Stimulated activated CD4-positive, alpha-beta T cell treated with anti-CD3 and anti-CD28 coated beads, Interleukin-2, amount 100 ng/mL, for 48 hours (primary cell): ENCODE measurements around the gene ACER1.
"Not testable (repeated sequence)": the region's sequence is repeated elsewhere in the genome, so short reads cannot be mapped to it uniquely, and the experiment has no call there.

ENCODE experiments used
- DNase-seq, 2 donors: peaks; one replicate each; pipeline ENCODE4 v3.0.0-alpha.2; 2020

Gene ACER1

DNA sequence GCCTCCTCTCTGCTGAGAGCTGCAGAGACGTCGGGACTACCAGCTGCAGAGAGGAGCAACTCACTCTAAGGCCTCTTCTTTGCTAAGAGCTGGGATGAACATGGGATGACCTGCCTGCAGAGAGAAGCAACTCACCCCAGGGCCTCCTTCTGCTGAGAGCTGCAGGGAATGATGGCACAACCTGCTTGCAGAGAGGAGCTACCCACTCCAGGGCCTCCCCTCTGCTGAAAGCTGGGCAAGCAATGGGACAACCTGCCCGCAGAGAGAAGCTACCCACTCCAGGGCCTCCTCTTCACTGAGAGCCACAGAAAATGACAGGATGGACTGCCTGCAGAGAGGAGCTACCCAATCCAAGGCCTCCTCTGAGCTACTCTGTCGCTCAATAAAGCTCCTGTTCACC is 46.7 kb downstream of the ACER1 start:
- no peak for DNase-seq

DNA sequence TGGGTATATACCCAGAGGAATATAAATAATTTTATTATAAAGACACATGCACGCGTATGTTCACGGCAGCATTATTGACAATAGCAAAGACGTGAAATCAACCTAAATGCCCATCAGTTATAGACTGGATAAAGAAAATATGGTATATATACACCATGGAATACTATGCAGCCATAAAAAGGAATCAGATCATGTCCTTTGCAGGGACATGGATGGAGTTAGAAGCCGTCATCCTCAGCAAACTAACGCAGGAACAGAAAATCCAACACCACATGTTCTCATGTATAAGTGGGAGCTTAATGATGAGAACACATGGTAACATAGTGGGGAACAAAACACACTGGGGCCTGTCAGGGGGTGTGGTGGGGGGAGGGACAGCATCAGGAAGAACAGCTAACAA is 51.0 kb downstream of the ACER1 start:
- not testable (repeated sequence) for DNase-seq

DNA sequence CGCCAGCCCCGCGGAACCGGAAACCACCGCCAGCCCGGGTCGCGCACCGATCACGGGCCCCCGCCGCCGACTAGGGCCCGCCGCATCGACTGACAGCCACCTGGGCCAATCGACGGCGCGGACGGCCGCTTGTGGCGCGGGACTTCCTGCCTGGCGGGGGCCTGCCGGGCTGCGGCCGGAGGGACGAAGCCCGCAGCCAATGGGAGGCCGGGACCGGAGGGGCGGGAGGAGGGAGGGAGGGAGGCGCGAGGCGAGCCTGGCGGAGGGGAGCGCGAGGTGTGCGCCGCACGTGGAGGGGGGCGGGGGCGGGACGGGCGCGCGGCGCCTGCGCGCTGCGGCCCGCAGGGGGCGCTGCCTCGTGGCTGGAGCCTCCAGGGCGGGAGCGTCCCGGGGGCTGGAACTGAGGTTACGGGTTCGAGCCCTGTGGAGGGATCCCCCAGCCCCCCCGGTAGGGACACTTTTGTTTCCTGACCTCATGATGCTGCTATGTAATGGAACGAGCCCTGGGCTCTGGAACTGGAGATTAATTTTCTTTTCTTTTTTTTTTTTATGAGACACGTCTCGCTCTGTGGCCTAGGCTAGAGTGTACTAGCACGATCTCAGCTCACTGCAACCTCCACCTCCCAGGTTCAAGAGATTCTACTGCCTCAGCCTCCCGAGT is 53.4 kb downstream of the ACER1 start, which contains the start of gene MLLT1:
MLLT1 (minus strand) TSS at position 45 of the 661 bp plus-strand sequence. CDS start 191 bp downstream, outside the sequence.
- peak; percentile 95 for DNase-seq

DNA sequence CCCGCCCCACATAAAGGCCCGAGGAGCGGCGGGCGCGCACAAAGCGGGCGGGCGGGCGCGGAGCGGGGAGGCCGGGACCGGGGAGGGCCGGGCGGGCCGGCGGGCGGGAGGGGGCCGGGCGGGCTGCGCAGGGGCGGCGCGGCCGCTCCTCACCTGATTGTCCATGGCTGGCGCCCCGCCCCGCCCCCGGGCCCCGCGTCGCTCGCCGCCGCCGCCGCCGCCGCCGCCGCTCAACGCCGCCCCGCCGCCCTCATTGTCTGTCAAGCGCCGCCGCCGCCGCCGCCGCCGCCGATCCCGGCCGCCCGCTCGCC is 53.8 kb downstream of the ACER1 start:
- DNase-seq = no peak

DNA sequence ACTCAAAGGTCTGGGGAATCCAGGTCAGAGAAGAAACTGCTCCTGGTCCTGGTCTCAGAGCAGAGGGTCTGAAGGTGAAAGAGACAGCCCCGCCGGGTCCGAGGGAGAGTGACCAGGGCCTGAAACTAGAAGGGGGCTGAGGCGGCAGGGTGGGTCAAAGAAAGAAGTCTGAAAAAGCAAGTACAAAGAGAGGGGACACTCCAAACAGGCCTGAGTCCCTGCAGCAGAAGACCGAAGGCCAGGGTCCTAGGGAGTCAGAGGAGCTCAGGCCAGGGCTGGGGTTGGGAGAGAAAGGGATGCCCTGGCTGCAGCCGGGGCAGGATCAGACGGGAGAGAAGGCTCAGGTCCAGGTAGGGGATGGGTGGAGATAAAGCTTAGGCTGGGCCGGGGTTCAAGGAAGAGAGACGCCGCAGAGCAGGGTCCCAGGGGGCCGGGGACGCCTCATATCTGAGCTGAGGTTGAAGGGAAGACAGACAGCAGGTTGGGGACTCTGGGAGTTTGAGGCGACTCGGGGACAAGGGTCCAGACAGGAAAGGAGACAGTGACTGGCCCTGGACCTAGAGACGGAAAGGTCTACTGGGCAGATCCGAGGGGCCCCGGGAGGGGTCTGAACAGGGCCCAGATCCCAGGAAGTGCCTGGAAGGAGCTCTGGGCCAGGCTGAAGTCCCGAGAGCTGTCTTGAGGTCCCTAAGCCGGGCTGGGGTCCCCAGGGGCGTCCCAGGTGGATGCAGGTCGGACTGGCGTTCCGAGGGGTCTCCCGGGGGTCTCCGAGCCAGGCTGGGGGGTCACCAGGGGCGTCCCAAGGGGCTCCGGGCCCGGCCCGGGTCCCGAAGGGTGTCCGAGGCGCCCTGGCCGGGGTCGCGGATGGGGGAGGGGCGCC is 54.4 kb downstream of the ACER1 start:
- DNase-seq = no peak

DNA sequence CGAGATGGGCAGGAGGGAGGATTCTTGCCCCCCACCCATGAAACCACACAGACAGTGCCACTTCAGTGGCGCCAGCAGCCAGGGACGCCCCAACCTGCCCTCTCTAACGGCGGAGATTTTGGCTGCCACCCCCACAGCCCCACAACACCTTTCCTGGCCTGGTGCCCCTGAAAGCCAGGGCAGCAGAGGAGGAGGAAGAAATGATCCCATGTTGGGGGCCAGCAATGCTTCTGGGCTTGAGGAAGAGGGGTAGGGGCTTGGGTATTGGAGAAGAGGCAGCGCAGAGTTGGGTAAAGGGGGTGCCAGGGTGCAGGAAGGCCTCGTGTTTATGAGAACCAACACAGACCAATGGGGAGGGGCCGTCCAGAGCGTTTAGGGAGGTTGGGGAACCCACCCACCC is 55.4 kb downstream of the ACER1 start:
- DNase-seq = no peak

DNA sequence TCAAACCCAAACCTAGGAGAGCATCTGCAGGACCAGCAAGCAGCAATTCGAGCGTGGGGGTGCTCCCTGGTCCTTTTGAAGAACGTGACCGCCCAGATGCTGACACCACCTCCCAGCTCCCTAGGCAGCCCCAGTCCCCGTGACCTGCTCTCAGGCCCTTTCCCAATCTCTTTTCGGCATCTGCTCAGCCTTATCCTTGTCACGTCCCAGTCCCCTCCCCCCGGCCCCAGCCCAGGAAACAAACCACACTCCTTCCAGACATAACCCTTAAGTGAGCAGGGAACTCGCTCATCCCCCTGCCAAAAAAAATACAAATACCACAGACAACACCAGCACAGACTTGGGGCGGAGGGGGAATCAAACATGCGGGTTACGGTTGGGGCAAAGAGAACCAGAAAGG is 57.0 kb downstream of the ACER1 start:
- DNase-seq = no peak

DNA sequence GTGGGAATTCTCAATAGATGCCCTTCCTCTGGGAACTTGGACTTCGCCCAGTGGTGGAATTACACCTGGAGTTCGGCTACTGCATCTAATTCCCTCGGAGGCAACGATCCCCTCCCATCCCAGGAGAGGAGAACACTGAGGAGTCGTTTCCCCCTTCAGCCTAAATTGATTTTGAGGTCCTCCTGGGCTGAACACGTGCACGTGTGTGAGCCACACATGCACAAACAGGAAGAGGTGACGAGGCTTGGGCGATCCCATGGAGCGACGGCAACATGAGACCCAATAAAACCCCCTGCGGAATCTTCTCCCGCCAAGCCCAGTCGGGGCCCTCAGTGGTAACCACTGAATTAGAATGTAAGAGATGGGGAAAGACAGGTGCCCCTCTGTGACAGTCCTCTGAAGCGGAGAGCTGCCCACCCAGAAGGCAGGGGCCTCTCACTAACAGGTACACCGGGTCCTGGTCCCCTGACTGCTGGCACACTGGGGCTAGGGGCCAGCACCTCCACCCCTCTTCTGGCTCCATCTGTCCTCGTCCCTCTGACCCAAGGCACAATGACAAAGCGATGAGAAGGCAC is 58.2 kb downstream of the ACER1 start:
- no peak for DNase-seq

DNA sequence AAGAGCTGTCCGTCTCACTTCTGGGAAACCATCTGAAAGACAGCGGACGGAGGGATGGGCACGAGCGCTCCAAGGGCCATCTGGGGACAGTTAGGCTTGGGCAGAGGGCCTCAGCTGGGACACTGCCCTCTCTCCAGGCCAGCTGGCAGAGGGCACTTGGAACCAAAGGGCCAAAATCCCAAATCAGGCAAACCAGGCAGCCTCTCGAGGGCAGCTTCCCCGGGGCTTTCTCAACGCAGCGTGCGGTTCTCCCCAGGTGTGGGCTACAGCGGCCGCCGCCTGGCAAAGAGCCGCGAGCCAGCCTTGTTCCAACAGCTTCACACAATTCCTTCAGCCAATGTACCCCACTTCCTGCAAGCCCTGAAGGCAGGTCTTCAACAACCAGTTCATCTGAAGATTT is 58.7 kb downstream of the ACER1 start:
- DNase-seq = no peak

DNA sequence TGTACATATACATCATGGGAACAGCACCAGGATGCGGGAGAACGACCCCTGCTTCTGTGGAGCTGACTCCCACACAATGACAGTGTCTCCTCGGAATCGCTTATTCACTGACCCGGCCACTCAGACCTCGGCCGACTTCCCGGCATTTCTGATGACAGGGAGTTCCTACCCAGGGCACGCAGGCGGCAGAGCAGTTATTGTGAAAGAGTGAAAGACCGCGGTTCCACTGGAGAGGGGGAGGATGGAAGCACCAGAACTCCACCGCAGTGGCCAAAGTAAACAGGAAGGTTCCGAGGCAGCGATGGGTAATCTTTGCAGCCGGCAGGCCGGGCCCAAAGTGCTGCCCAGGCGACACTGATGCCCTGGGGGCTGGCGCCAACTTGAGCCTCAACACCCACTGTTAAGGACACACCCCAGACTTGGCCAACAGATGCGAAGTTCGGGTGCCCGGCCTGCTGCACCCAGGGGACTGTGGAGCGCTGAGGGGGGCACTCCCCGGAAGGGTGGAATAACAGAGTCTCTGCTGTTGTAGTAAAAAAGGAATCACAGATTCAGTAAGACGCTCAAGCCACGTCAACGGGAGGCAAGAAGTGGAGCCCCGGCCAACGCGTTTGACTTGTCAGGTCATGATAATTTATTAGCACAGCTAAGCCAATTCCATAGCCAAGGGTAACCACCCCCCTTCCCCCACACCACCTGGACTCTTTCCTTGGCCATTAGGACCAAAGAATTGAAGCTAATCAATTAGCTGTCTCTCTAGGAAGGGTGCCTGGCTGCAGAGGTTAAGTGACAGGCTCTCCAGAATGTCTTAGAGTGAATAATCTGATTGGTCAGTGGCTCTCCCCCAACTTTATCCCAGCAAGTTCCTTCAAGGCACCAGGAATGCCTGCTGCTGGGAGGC is 59.5 kb downstream of the ACER1 start:
- no peak for DNase-seq

DNA sequence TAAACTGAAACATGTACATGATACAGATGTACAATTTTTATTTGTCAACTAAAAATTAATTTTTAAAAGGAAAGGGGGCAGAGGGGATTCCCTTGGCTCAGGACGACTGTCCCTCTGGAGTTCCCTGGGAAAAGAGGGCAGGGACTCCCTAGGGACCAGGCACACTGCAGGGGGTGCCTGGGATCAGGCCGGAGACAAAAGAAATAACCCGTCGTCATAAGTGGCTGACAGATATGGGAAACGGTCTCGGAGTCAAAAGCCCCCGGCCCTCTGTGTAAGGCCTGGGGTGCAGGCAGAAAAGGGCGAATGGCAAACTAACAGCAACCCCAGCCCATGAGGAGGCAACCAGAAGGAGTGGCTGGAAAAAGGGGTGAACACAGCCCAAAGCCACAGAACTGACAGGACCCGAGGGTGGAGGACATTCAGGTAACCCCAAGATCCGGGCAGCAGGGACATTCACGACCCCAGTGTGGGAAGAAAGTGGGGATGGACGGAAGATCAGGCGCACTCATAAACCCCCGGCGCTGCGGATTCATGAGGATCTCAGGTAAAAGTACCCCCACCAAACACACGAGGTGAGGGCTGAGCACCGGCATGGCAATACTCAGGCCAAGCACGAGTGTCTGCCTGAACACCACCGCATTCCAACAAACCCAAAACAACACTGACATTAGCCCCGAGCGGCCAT is 60.4 kb downstream of the ACER1 start:
- no peak for DNase-seq

DNA sequence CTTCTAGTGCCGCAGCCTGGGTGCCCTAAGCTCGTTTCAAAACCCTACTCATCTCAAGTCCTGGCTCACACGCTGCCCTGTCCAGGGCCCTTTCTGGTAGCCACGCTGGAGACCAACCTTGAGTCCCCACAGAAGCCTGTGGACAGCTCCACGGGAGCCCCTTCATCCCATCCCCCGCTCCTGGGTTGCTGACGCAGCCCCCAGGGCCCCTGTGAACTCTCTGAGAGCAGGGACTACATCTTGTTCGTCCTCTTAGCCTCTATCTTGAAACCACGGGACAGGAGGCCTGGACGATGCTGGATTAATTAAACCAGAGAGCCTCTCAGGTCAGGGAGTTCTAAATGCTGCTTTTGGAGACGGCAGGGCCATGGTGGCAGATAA is 61.0 kb downstream of the ACER1 start:
- DNase-seq = no peak

DNA sequence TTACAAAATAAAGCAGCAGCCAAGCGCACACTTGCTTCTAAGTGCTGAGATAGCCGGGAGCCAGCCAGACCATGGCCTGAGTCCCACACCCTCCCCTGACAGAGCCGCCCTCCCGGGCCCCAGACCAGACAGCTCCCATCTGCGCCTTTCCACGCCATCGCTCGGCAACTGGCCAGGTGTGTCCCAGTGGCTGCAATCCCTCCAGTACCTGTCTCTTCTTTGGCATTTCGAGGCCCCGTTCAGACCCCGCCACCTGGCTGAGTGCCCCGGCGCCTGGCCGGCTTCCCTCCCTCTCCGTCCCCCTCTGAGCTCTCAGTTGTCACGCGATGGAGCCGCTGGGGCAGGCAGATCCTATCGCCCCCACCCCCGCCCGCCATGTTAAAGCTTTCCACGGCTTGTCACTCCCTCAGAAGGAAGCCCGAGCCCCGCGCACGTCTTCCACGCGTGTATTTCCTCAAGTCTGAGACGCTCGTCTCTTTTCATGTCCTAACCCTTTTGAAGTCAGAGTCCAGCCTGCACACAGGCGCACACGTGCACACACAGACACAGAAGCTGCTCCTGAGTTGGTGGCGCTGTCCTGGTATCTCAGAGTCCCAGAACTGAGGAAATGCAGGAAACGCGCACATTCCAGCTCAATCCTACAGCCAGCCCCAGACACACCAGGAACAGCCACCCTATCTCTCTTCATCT is 61.5 kb downstream of the ACER1 start:
- no peak for DNase-seq

DNA sequence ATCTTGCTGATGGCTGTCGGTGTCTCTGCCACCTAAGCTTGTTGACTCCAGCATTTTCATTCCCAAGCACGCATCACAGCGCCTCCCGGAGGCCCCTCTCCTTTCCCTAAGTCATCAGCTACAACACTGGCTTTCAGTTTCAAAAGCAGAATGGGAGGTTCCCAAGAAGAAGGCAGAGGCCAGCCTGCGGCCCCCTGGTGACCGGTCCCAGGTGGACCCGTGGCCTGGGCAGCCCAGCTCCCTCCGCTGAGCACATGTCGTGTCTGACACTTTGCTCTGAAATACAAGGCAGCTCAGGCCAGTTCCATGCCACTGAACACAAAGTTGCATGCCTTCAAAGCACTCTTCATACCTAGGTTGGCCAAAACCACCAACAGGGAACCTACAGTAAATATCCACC is 62.2 kb downstream of the ACER1 start:
- no peak for DNase-seq

DNA sequence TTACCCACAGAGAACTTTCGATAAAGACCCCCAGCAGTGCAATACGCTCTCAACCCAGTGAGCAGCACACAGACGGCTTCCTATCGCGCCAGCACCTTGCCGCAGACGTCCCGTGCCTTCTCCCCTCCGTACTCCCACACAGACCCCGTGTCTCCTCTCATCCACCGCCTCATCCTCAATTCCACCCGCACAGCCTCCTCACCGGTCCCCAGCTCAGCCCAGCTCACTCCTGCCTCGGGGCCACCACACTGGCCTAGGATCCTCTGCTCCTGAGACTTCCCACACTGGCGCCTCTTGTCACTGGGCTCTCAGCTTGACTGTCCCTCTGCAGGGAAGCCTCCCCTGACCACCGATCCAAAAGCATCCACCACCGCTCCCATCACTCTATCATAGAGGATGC is 62.6 kb downstream of the ACER1 start:
- no peak for DNase-seq

DNA sequence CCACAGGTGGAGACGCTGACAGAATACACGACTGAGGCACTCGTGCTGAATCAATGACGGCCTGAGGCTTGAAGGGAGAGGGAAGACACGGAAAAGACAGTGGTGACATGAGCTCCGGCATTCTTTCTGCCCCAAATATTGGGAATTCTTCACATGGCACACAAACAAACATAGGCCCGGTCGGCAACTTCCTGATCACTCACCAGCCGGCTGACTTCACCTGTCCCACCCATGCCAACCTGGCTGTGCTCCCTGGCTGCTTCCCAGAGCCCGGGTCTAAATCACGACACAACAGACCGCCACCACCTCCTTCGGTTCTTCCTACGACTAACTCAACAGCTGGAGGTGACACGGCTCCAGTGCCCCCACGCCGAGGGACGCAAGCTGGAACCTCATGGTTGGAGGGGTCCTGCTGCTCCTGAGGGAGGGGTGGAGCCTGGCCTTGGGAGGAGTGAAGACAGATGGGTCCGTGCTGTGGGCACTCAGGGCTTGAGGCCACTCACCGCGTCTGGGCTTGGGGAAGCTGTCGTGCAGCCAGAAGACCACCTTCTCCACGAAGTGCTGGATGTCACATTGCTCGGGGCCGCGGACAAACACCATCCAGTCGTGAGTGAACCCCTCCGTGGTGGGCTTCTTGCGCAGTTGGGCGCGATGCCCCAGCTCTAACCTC is 63.2 kb downstream of the ACER1 start:
- no peak for DNase-seq

DNA sequence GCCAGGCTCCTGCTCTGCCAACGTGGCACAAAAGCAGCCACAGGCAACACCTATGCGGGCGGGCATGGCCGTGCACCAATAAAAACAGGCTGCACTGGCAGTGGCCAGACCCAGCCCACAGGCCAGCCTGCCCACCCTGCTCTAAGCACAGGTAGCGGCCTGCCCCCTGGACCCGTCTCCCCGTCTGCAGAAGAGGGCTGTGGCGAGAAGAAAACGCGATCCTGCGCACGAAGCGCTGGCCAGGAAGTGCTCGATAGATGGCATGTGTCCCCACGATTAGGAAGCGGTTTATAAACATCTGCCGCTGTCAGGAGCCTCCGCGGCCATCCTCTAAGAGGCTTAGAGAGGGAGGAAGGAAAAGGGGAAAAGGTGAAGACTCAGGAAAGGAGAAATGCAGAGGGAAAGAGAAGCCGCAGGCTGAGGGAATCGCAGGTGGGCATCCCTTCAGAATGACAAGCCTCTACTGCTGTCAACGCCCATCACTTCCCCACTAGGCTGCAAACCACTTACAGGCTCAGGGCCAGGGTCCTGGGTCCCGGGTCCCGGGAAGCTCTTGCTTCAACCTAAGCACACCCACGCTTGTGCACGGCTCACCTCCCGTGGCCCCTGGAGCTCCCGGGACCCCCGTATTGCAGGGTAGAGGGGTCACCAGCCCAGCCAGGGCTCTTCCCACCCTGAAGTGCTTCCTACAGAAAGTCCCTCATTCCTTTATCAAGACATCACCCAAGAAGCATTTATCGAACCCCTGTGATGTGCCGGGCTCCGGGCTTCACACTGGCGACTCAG is 64.1 kb downstream of the ACER1 start:
- no peak for DNase-seq

DNA sequence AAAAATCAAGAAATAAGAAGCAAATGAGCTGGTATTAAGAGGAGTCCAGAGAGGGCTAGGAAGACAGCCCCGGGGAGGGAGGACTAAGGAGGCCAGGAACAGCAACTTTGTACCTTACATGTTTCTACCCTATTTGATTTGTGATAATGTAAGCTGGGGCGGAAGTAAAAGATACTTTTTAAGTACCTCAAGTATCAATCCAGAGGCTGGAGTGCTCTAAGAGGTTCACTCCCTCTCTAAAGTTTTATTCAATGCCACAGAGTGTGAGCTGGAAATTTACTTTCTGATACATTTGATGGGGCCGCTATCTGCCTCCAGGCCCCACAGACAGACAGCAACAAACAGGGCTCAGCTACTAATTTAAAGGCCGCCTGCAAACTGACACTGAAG is 65.0 kb downstream of the ACER1 start:
- DNase-seq = no peak

DNA sequence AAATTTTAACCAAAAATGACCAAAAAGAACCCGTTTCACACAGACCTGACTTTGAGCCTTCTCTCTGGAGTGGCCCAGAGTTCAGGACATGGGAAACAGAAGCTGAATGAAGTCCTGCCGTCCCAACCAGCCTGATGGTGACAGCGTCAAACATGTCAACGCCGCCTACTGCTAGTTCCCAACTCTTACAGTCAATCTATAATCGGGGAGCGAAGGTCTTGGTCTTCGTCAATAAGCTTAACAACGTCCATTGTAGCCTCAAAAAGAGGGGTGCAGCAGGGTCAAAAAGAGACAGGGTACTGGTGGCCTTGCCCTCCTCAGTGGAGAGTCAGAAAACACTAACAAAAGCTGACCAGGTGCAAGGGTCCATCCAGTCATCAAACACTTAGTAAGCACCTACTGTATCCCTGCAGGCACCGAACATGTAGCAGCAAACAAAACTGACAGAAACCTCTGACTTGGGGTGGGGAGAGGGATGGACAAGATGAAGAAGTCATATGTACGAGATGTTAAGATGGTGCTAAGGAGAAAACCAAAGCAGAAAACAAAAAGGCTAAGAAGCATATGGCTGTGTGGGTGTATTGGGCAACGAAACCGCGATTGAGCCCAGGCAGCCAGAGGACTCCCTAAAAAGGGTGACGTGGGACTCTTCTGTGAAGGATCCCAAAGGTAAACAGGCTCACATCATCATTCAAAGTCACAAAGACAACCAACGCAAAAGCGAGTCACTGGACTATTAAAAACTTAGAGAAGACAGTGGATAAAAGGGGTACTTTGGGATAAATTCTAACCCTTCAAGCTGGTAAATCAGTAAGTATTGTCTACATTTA is 65.6 kb downstream of the ACER1 start:
- no peak for DNase-seq

DNA sequence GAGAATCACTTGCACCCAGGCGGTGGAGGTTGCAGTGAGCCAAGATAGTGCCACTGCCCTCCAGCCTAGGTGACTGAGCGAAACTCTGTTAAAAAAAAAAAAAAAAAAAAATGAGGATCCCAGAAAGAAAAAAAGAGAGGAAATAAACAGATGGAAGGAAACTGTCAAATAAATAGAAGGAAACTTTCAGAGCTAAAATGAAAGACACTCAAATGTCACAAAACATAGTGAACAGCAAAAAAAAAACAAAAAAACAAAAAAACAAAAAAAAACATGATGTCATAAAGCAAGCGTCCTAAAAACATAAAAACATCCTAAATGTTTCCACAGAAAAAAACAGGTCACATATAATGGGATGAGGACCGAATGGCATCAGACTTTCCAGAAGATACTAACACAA is 68.6 kb downstream of the ACER1 start:
- no peak for DNase-seq
